Right atrium auricular region (tissue), 2 donors: Measurements from ENCODE around the gene MAMDC4. TPM values are rescaled to one million over a fixed set of nuclear protein-coding genes. Genes with fewer than 3 reads are reported as not detected.

Source experiments
- DNase-seq: peaks from one replicate; pipeline ENCODE4 v3.0.0-alpha.2; 2019; ENCODE audit warnings: low spot score
- H3K27ac ChIP-seq, 2 donors: fragments of 200-600 bp; sonication (generic); 1 replicate in 1 of 2; 2 replicates in 1 of 2; pipeline ENCODE4 v1.5.1; 2016 to 2019
- H3K27me3 ChIP-seq, 2 donors: fragments of 200-600 bp; sonication (generic); one replicate each; pipeline versions ENCODE4 v1.5.1 to v1.6.0; 2017 to 2019
- H3K36me3 ChIP-seq: fragments of 200-600 bp; sonication (generic); one replicate; pipeline ENCODE4 v1.5.1; 2016
- H3K4me1 ChIP-seq, 2 donors: fragments of 200-600 bp; sonication (generic); one replicate each; pipeline versions ENCODE4 v1.5.1 to v1.6.0; 2017 to 2019
- H3K4me3 ChIP-seq, 2 donors: fragments of 200-600 bp; sonication (generic); 1 replicate in 1 of 2; 2 replicates in 1 of 2; pipeline ENCODE4 v1.5.1; 2017 to 2019; ENCODE audit warnings: mild to moderate bottlenecking in 1 of 2, moderate library complexity in 1 of 2
- H3K9me3 ChIP-seq, 2 donors: fragments of 200-600 bp; sonication (generic); one replicate each; pipeline ENCODE4 v1.5.1; 2019
- CTCF ChIP-seq, 2 donors: fragments of 200-600 bp; sonication (generic); IDR thresholded peaks; one replicate each; pipeline ENCODE4 v1.5.1; 2019; ENCODE audit warnings: antibody characterized with exemption in 2 of 2
- total RNA-seq, 2 donors: library from RNA; depleted of rRNA; stranded (reverse); fragments of >200 nt; gene quantifications; one replicate each; pipeline ENCODE4 v1.1.0, GENCODE V29; 2016

MAMDC4 gene
- total RNA-seq, 2 donors from 2014 or later, result 1.7 to 2.0 TPM

GRCh38 chr9:136896027-136896426 lies 43.9 kb downstream of the MAMDC4 start:
- Histone ChIP-seq H3K9me3 (no peaks in the 10 kb centered on the region), H3K27ac (no peak overlapping the region), H3K4me3 (no peak overlapping the region), H3K27me3 (no peaks in the 10 kb centered on the region), H3K4me1 (peaks cover 0 to 3% of the 10 kb centered on the region in 2 donors), H3K36me3 (peaks cover 28% of the 10 kb centered on the region)
- DNase-seq, result no peak
- no peak for TF ChIP-seq CTCF (IDR thresholded peaks at IDR 0.05)

GRCh38 chr9:136898483-136899100 lies 46.4 kb downstream of the MAMDC4 start:
- H3K4me3 ChIP-seq, result no peak overlapping the region
- H3K4me1 ChIP-seq, result peaks cover 0 to 27% of the 10 kb centered on the region in 2 donors
- no peaks in the 10 kb centered on the region for H3K9me3 ChIP-seq
- TF ChIP-seq CTCF (IDR thresholded peaks at IDR 0.05), result no peak
- peaks cover 26% of the 10 kb centered on the region for H3K36me3 ChIP-seq
- H3K27ac ChIP-seq, result no peak overlapping the region
- no peaks in the 10 kb centered on the region for H3K27me3 ChIP-seq
- DNase-seq, result no peak

DNA sequence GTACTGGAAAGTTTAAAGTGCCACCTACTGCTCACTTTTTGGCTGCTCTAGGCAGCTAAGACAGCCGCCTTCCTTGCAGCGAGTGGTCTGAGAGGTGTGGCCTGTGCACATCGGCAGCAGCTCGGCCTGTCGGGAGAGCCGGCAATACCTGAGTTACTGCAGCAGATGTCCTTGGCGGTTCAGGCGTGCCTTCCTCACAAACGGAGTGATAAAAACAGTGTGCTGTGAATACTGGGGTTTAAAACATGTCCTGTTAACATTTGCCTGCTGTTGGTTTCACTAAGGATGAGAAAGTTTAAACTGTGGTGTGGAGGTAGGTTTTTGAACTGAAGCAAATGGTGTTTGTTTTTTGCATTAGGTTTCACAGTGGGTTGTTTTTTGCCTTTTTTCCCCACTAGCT lies 47.0 kb downstream of the MAMDC4 start:
- no peak for TF ChIP-seq CTCF (IDR thresholded peaks at IDR 0.05)
- no peak for DNase-seq
- Histone ChIP-seq H3K27ac (no peak overlapping the region), H3K9me3 (no peaks in the 10 kb centered on the region), H3K27me3 (no peaks in the 10 kb centered on the region), H3K4me1 (peaks cover 0 to 27% of the 10 kb centered on the region in 2 donors), H3K4me3 (no peak overlapping the region), H3K36me3 (peaks cover 26% of the 10 kb centered on the region)

DNA sequence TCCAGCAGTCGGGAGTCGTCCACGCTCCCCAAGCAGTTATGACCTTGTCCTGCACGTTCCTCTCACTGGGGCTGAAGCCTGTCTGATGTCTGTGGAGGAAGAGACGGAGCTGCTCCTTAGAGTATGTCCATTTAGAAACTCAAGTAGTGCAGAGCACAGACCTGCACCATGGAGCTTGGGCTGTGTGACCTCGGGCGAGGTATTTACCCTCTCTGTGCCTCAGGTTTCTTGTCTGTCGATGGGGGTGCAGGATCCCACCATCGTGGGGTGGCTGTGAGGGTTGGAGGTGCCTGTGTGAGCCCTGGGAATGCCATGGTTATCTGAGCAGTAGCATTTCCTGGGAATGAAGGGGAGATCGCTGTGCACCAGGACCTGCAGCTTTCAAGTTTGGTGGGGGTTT lies 48.4 kb downstream of the MAMDC4 start:
- TF ChIP-seq CTCF (IDR thresholded peaks at IDR 0.05), result no peak
- H3K27ac ChIP-seq, result peak overlapping the region; percentile 76 to 81

DNA sequence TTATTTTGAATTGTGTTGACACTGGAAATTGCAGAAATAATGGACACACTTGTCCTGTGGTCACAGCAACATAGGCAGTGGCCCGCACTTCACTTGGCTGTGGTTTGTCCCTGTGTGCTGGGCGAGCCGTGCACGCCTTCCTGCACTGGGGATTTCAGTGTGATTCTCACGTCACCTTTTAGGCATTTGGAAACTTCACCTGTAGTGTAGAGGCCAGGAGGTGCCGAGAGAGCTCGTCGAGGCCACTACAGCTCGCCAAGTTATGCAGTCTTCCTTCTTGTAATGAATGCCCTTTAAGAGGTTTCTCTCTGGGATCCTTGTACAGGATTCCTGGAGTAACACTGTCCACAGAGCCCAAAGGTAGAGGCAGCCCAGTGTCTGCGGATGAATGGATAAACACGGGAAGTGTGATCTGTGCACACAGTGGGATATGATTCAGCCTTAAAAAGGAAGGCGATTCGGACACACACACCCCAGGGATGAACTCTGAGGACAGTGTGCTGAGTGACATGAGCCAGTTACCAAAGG lies 48.9 kb downstream of the MAMDC4 start:
- DNase-seq, result no peak
- H3K9me3 ChIP-seq, result no peaks in the 10 kb centered on the region
- H3K4me1 ChIP-seq, result peaks cover 0 to 27% of the 10 kb centered on the region in 2 donors
- TF ChIP-seq CTCF (IDR thresholded peaks at IDR 0.05), result no peak
- no peaks in the 10 kb centered on the region for H3K27me3 ChIP-seq
- peaks cover 26% of the 10 kb centered on the region for H3K36me3 ChIP-seq
- H3K4me3 ChIP-seq, result no peak overlapping the region
- H3K27ac ChIP-seq, result peak overlapping the region; percentile 76 to 81

More for the DNA sequence above, 48.4 kb downstream of the MAMDC4 start:
- peaks cover 26% of the 10 kb centered on the region for H3K36me3 ChIP-seq
- peaks cover 0 to 27% of the 10 kb centered on the region in 2 donors for H3K4me1 ChIP-seq
- H3K27me3 ChIP-seq, result no peaks in the 10 kb centered on the region
- H3K9me3 ChIP-seq, result no peaks in the 10 kb centered on the region
- no peak overlapping the region for H3K4me3 ChIP-seq
- DNase-seq, result no peak
